ENCODE results near the gene SNX5. TPM values are rescaled to one million over a fixed set of nuclear protein-coding genes. Genes with fewer than 3 reads are reported as not detected.

Gene SNX5
- total RNA-seq, 2 experiments from 2014 or later, result 234 to 256 TPM

DNA sequence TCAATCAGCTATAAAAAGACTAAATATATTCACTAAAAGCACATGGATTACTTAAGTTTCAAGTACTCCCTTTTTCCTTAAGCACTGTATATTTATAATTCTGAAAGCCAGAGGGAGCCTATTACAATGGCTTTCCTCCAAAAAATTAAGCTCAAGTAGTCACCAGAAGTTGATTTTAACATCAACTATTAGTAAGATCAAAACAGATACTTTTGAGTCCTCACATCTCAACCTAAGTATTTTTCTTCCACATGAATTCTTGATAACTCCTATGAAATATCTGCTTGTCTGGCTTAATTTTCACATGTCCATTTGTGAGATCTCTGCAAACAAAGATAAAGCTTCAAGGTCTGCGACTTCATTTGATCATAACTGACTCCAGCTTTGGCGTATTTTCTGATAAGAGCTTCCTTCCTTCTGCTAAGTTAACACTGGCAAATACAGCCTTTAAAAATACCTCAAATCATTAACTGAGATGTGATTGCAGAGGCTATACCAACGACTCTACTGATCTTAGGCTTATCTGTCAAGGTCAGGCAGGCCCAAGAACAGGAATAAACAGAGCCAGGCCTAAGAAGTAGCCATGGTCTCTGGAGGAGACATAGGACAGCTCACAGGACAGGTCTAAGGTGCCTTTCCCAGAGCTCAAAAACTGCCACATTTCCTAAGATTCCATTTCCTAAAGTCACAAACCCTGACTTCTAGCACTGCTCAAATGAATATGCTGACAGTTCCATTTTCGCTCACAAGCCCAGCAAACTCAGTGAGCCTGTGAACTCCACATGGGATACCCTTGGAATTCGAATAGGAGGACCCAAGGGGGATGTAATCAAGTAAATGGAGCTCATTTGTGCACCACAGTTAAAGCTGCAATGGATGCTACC, 10.0 kb downstream of the SNX5 start:
- no peak for DNase-seq
- Mint-ChIP-seq H3K27ac (peak overlapping the region; percentile 49), H3K4me1 (ENCODE audit: low read depth) (peaks cover 87% of the 10 kb centered on the region), H3K27me3 (no peaks in the 10 kb centered on the region), H3K4me3 (no peak overlapping the region), H3K9me3 (no peaks in the 10 kb centered on the region), H3K36me3 (peaks cover 62% of the 10 kb centered on the region)
- intact Hi-C loops (cut with micrococcal nuclease), result loop anchor here (1.0 to 2.0 kb wide), 5 partner anchors 9 to 38 kb away; no protein-coding TSS in a partner anchor
- ChIA-PET CTCF (interaction anchor here (0.7 to 6.6 kb wide), 9 partner anchors 8 to 453 kb away, joined by 3 to 42 read pairs (median 4); partner anchors contain the start of gene RRBP1), POLR2A (interaction anchor here (0.9 to 2.7 kb wide), 4 partner anchors 10 to 34 kb away, joined by 3 to 19 read pairs (median 10); partner anchors contain the start of genes MGME1 and SNX5)

DNA sequence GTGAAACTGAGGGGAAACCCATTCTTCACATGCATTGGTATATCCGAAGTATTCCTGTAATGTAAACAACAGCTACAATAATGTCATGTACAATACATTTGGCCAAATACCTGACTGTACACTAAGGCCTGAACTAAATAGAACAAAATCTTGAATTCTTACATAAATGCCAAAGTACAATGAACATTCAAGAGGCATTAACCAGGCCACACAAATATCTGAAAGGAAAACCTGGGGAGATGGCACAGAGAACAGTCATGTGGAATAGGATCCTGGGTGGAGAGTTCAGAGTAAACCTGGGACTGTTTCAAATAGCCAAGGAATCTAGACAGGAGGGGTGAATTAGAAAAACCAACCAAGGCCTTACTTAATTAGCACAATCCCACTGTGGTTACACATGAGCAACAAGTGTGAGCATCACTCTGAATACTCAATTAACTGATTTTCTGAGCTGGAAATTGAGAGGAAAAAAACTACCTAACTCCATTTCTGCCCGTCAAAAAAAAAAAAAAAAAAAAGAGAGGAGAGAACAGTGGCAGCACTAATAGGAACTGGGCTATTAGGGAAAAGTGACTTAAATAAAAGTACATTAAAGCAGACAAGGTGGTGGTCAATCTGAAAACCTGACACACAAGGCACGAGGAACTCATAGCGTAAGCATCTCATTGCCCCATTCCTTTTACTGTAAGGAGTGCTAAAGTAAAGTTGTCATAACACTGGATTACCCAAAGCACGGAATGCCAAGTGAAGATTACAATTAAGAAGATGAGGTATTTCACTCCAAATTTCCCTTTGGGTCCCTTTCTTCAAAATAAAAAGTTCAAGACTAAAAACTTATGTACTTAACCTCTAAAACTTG, 10.9 kb downstream of the SNX5 start:
- Mint-ChIP-seq H3K27me3 (no peaks in the 10 kb centered on the region), H3K4me3 (no peak overlapping the region), H3K9me3 (no peaks in the 10 kb centered on the region), H3K4me1 (ENCODE audit: low read depth) (peaks cover 80% of the 10 kb centered on the region), H3K36me3 (peaks cover 64% of the 10 kb centered on the region), H3K27ac (peak overlapping the region; percentile 38)
- ChIA-PET CTCF (interaction anchor here (1.0 to 6.6 kb wide), 8 partner anchors 9 to 387 kb away, joined by 3 to 42 read pairs (median 5); partner anchors contain the start of gene RRBP1), POLR2A (interaction anchor here (1.8 to 2.7 kb wide), 4 partner anchors 8 to 35 kb away, joined by 6 to 19 read pairs (median 12); partner anchors contain the start of genes MGME1 and SNX5)
- intact Hi-C loops (cut with micrococcal nuclease), result loop anchor here (2.0 kb wide), 2 partner anchors 15 to 19 kb away; no protein-coding TSS in a partner anchor
- DNase-seq, result no peak

DNA sequence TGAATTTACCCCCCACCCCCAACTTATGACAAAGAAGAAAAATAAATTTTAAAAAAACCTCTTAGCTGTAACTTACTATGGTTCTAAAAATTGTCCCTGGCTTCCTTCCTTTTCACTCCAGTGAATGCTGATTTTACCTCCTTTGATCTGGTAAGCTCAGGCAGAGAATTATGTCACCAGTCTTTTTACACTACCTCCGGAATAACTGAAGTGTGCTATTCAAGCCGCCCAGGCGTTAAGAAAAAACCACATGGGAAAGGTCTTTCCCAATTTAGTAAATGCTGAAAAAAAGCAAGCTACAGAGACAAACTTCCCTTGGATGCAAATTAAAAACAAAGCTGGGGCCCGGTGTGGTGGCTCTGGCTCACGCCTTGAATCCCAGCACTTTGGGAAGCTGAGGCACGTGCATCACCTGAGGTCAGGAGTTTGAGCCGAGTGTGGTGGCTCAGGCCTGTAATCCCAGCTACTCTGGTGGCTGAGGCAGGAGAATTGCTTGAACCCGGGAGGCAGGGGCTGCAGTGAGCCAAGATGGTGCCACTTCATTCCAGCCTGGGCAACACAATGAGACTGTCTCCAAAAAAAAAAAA, 12.4 kb downstream of the SNX5 start:
- H3K9me3 Mint-ChIP-seq, result no peaks in the 10 kb centered on the region
- DNase-seq, result no peak
- peaks cover 66% of the 10 kb centered on the region for H3K36me3 Mint-ChIP-seq
- CTCF ChIA-PET, result interaction anchor here (1.7 to 6.6 kb wide), 3 partner anchors 17 to 274 kb away, joined by 4 to 42 read pairs (median 5); partner anchors contain the start of gene RRBP1
- no peak overlapping the region for H3K4me3 Mint-ChIP-seq
- POLR2A ChIA-PET, result interaction anchor here (1.4 to 2.4 kb wide), 3 partner anchors 9 to 15 kb away, joined by 6 to 10 read pairs (median 6); partner anchors contain the start of genes MGME1 and SNX5
- intact Hi-C loops (cut with micrococcal nuclease), result no loop called here
- H3K27ac Mint-ChIP-seq, result peak overlapping the region; percentile 38
- H3K27me3 Mint-ChIP-seq, result no peaks in the 10 kb centered on the region
- H3K4me1 Mint-ChIP-seq (ENCODE audit: low read depth), result peaks cover 65% of the 10 kb centered on the region

DNA sequence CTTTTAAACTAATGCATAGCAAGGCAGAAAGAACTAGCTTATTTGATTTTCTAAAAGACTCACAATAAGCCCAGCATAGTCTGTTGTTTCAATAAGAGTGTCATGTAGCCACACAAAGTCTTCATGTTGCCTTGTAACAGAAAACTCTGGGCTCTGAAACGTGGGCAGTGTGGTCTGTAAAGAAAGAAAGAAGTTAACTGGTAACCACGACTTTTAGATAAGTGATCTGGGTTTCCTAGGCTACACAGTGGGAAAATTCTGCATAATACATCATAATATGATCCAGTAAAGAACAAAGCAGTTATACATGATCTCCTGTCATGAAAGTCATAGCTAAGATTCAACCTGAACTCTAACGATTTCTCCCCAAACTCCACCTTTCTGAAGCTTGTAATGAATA, 13.3 kb downstream of the SNX5 start:
- peak overlapping the region; percentile 9 for H3K27ac Mint-ChIP-seq
- ChIA-PET POLR2A (interaction anchor here (1.4 to 2.4 kb wide), 2 partner anchors 10 to 16 kb away, joined by 6 to 10 read pairs; no protein-coding TSS in a partner anchor), CTCF (interaction anchor here (0.5 to 6.6 kb wide), 5 partner anchors 16 to 273 kb away, joined by 3 to 42 read pairs (median 4); partner anchors contain the start of gene RRBP1)
- intact Hi-C loops (cut with micrococcal nuclease), result no loop called here
- no peaks in the 10 kb centered on the region for H3K9me3 Mint-ChIP-seq
- no peak for DNase-seq
- H3K4me1 Mint-ChIP-seq (ENCODE audit: low read depth), result peaks cover 56% of the 10 kb centered on the region
- no peaks in the 10 kb centered on the region for H3K27me3 Mint-ChIP-seq
- H3K4me3 Mint-ChIP-seq, result no peak overlapping the region
- peaks cover 73% of the 10 kb centered on the region for H3K36me3 Mint-ChIP-seq

GRCh38 chr20:17953935-17954334, 14.7 kb downstream of the SNX5 start:
- Mint-ChIP-seq H3K4me1 (ENCODE audit: low read depth) (peaks cover 42% of the 10 kb centered on the region), H3K27me3 (no peaks in the 10 kb centered on the region), H3K4me3 (no peak overlapping the region), H3K9me3 (no peaks in the 10 kb centered on the region), H3K36me3 (peaks cover 78% of the 10 kb centered on the region), H3K27ac (no peak overlapping the region)
- ChIA-PET POLR2A (interaction anchor here (0.6 kb wide), 1 partner anchor 66 kb away, joined by 3 read pairs; no protein-coding TSS in a partner anchor), CTCF (no interaction called here)
- intact Hi-C loops (cut with micrococcal nuclease), result no loop called here
- no peak for DNase-seq

DNA sequence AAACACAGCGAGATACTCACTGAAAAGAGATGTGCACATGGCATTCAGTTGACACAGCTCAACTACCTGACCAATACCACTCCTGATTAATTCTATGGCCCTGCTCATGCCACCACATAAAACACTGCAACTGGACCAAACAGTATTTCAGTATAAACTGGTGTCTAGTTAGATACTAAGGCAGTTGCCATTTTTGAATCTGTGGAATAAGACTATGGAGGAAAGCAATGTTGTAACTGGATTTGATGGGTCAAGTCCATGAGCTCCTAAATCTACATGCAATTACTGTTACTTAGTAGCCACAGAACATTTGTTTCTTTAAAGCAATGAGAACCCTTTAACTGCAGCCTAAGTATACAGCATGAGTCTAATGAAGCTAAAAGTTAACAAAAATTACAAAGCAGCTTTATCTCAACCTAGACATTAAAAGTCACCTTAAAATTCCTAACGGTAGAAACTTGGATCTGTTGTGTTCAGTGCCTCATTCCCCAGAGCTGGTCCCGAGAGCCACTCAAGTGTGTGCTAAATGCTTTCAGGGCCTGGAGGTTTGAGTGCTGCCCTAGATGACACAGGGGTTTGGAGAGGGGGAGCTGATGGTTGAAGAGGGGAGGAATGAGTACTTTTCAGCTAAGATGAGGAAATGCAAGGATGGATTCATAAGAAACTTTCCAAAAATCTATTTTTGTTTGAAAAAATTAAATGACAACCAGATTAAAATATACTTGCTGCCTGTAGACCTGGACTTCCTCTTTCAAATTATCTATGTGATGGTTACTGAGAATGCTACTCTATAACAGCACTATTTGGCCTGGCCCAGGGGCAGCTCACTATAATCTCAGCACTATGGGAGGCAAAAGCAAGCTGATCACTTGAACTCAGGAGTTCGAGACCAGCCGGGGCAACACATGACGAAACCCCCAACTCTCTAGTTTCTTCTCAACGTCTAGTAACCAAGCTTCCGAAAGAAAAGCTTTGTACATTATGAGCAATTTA, 15.6 kb downstream of the SNX5 start:
- H3K27ac Mint-ChIP-seq, result peak overlapping the region; percentile 21

DNA sequence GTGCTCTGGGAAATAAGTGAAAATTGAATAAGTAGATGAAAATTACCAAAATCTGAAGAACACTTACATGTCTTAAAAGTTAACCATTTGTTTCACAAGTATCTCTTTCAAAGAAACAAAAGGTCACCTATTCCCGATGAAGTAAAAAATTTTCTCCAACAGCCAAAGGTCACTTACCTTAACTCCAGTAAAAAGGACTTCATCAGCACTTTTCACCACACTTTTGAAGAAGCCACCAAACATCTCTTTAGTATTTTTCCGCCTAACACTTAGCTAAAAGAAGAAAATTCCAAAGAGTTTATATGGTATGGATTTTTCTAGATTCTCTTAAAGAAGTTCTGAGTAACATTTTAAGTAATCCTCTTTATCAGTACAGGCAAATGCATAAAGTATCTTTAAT, 17.3 kb downstream of the SNX5 start:
- peaks cover 23% of the 10 kb centered on the region for H3K4me1 Mint-ChIP-seq (ENCODE audit: low read depth)
- POLR2A ChIA-PET, result no interaction called here

More for the DNA sequence above, 15.6 kb downstream of the SNX5 start:
- H3K27me3 Mint-ChIP-seq, result no peaks in the 10 kb centered on the region
- ChIA-PET CTCF (interaction anchor here (0.6 to 1.3 kb wide), 2 partner anchors 14 to 271 kb away, joined by 4 to 6 read pairs; partner anchors contain the start of gene RRBP1), POLR2A (interaction anchor here (0.6 to 1.3 kb wide), 2 partner anchors 16 to 67 kb away, joined by 3 read pairs; partner anchors contain the start of genes MGME1 and SNX5)
- H3K36me3 Mint-ChIP-seq, result peaks cover 84% of the 10 kb centered on the region
- peaks cover 33% of the 10 kb centered on the region for H3K4me1 Mint-ChIP-seq (ENCODE audit: low read depth)
- no peaks in the 10 kb centered on the region for H3K9me3 Mint-ChIP-seq
- intact Hi-C loops (cut with micrococcal nuclease), result no loop called here
- DNase-seq, result no peak
- no peak overlapping the region for H3K4me3 Mint-ChIP-seq

GRCh38 chr20:17950670-17951069, 17.9 kb downstream of the SNX5 start:
- H3K9me3 Mint-ChIP-seq, result no peaks in the 10 kb centered on the region
- no peak overlapping the region for H3K27ac Mint-ChIP-seq
- no peak for DNase-seq
- no peak overlapping the region for H3K4me3 Mint-ChIP-seq
- peaks cover 17% of the 10 kb centered on the region for H3K4me1 Mint-ChIP-seq (ENCODE audit: low read depth)
- intact Hi-C loops (cut with micrococcal nuclease), result no loop called here
- H3K36me3 Mint-ChIP-seq, result peaks cover 94% of the 10 kb centered on the region
- ChIA-PET CTCF (no interaction called here), POLR2A (no interaction called here)
- no peaks in the 10 kb centered on the region for H3K27me3 Mint-ChIP-seq

More for the DNA sequence above, 17.3 kb downstream of the SNX5 start:
- CTCF ChIA-PET, result no interaction called here
- H3K27ac Mint-ChIP-seq, result no peak overlapping the region
- peaks cover 92% of the 10 kb centered on the region for H3K36me3 Mint-ChIP-seq
- no peaks in the 10 kb centered on the region for H3K27me3 Mint-ChIP-seq
- no peaks in the 10 kb centered on the region for H3K9me3 Mint-ChIP-seq
- H3K4me3 Mint-ChIP-seq, result no peak overlapping the region
- no peak for DNase-seq
- intact Hi-C loops (cut with micrococcal nuclease), result no loop called here

- Mint-ChIP-seq H3K4me1 (ENCODE audit: low read depth) (peaks cover 12% of the 10 kb centered on the region), H3K27me3 (no peaks in the 10 kb centered on the region), H3K36me3 (peaks cover 95% of the 10 kb centered on the region), H3K9me3 (no peaks in the 10 kb centered on the region), H3K4me3 (no peak overlapping the region), H3K27ac (no peak overlapping the region)
- ChIA-PET CTCF (no interaction called here), POLR2A (interaction anchor here (0.8 kb wide), 1 partner anchor 10 kb away, joined by 3 read pairs; no protein-coding TSS in a partner anchor)
- intact Hi-C loops (cut with micrococcal nuclease), result no loop called here
- no peak for DNase-seq
Measured at GRCh38 chr20:17949899-17950298, 18.7 kb downstream of the SNX5 start.

GRCh38 chr20:17948442-17948841, 20.2 kb downstream of the SNX5 start:
- CTCF ChIA-PET, result interaction anchor here (1.0 to 2.9 kb wide), 2 partner anchors 10 to 443 kb away, joined by 3 to 13 read pairs; no protein-coding TSS in a partner anchor
- intact Hi-C loops (cut with micrococcal nuclease), result no loop called here
- Mint-ChIP-seq H3K4me1 (ENCODE audit: low read depth) (peaks cover 6% of the 10 kb centered on the region), H3K27me3 (no peaks in the 10 kb centered on the region), H3K4me3 (no peak overlapping the region), H3K36me3 (peaks cover 91% of the 10 kb centered on the region), H3K9me3 (no peaks in the 10 kb centered on the region), H3K27ac (no peak overlapping the region)
- POLR2A ChIA-PET, result no interaction called here
- DNase-seq, result no peak
